GM13977 (cell line): ENCODE results near the gene SUSD1.

ENCODE experiments used
- DNase-seq: peaks from one replicate; pipeline ENCODE4 v3.0.0; 2012; ENCODE audit warnings: low spot score
- CTCF ChIP-seq: IDR thresholded peaks from 2 replicates; pipeline ENCODE4 v1.5.1; 2012; ENCODE audit warnings: mild to moderate bottlenecking, control low read depth; ENCODE audit not compliant: insufficient read depth; ENCODE audit errors: extremely low read depth, missing control alignments
- in situ Hi-C: fragments of 300-500 bp; cut with MboI; formaldehyde crosslinking; loops from one replicate; pipeline ENCODE4 v1.12.0; 2022; ENCODE audit warnings: low sequenced_read_pairs, low pct_unique_long_range_greater_than_20kb, mixed read lengths, inconsistent platforms; ENCODE audit not compliant: unreplicated experiment

SUSD1 gene

GRCh38 chr9:112186695-112187094, 11.6 kb upstream of the SUSD1 start:
- no peak for TF ChIP-seq CTCF
- DNase-seq = no peak
- in situ Hi-C loops = no loop called here

DNA sequence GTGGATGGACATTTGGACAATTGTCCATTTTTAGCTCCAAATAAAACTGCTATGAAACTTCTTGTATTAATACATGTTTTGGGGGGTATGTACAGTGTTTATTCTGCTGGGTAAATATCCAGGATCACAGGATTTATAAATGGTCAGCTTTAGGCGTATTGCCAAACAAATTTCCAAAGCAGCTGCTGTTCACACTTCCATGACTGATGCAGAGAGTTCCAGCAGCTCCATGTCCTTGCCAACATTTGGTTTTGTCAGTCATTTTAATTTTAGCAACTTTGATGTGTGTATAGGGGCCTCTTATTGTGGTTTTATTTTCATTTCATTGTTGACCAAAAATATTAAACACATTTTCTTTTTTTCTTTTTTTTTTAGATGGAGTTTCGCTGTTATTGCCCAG, 9.8 kb upstream of the SUSD1 start:
- DNase-seq = no peak
- in situ Hi-C loops = no loop called here
- TF ChIP-seq CTCF = no peak

- TF ChIP-seq CTCF = no peak
- DNase-seq = no peak
- in situ Hi-C loops = no loop called here
Measured at GRCh38 chr9:112184221-112184620, 9.1 kb upstream of the SUSD1 start.

- in situ Hi-C loops = no loop called here
Measured at GRCh38 chr9:112180387-112180881, 5.3 kb upstream of the SUSD1 start.

GRCh38 chr9:112179816-112180215, 4.7 kb upstream of the SUSD1 start:
- in situ Hi-C loops = no loop called here
- DNase-seq = no peak
- no peak for TF ChIP-seq CTCF

More at GRCh38 chr9:112180387-112180881, 5.3 kb upstream of the SUSD1 start:
- no peak for TF ChIP-seq CTCF
- DNase-seq = peak; percentile 66

DNA sequence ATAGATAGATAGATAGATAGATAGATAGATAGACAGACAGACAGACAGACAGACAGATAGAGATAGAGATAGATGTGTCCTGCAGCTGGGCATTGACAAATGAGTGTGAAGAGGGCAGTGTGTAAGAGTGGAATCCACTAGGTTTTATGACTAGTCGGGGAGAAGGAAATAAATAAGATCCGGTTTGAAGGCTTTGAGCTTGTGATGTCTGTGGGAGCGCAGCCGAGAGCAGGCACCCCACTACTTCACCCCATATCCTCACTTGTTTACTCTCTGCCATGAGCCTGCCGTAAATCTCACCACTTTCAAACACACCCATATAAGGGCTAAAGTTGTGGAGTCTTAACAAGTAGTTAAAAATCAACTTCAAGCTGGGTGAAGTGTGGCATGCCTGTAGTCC, 1.4 kb upstream of the SUSD1 start:
- no peak for TF ChIP-seq CTCF
- in situ Hi-C loops = no loop called here
- no peak for DNase-seq
